NT2/D1 (cell line): ENCODE results near the gene TFG.

Experiments
- YY1 ChIP-seq: IDR thresholded peaks from 2 replicates; pipeline ENCODE4 v1.6.1; 2011; ENCODE audit not compliant: insufficient read length, insufficient read depth
- ZNF274 ChIP-seq: IDR thresholded peaks from 2 replicates; pipeline ENCODE4 v1.6.1; 2011; ENCODE audit warnings: mild to moderate bottlenecking, low read depth, low read length

GRCh38 chr3:100776746-100777145 is 67.5 kb downstream of the TFG start:
- TF ChIP-seq YY1: no peak
- TF ChIP-seq ZNF274: no peak
